ENCODE measurements around the gene SPARC.

The SPARC gene

GRCh38 chr5:151631941-151632340 is 54.8 kb downstream of the SPARC start:
- no peak overlapping the region for H3K27ac ChIP-seq
- TF ChIP-seq ZFX (IDR thresholded peaks at IDR 0.05; ENCODE audit: borderline replicate concordance): no peak
- TF ChIP-seq CTCF (IDR thresholded peaks at IDR 0.05): no peak

DNA sequence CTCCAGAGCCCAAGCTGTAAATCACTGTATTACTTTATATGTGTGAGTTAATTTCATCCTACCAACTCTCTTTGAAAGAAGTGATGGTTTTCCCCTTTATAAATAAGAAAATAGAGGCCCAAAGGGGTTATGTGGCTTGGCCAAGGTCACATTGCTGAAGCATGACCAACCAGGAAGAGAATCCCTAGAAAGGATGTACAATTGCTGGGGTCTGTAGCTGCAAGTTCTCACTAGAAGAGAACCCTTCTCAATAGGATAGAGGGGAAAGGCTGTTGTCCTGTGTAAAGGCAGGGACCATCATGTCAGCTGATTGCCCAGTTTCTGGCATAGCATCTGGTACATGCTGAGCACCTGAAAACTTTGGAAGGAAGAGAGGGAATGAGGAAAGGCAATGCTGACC is 56.6 kb downstream of the SPARC start:
- TF ChIP-seq CTCF (IDR thresholded peaks at IDR 0.05): no peak
- TF ChIP-seq ZFX (IDR thresholded peaks at IDR 0.05; ENCODE audit: borderline replicate concordance): no peak

GRCh38 chr5:151628112-151628823 is 58.4 kb downstream of the SPARC start:
- no peak for TF ChIP-seq ZFX (IDR thresholded peaks at IDR 0.05; ENCODE audit: borderline replicate concordance)
- TF ChIP-seq CTCF (IDR thresholded peaks at IDR 0.05): no peak
- H3K27ac ChIP-seq: no peak overlapping the region

More for the DNA sequence above, 56.6 kb downstream of the SPARC start:
- no peak overlapping the region for H3K27ac ChIP-seq

GRCh38 chr5:151627650-151628049 is 59.1 kb downstream of the SPARC start:
- H3K27ac ChIP-seq: no peak overlapping the region
- no peak for TF ChIP-seq ZFX (IDR thresholded peaks at IDR 0.05; ENCODE audit: borderline replicate concordance)
- TF ChIP-seq CTCF (IDR thresholded peaks at IDR 0.05): no peak

DNA sequence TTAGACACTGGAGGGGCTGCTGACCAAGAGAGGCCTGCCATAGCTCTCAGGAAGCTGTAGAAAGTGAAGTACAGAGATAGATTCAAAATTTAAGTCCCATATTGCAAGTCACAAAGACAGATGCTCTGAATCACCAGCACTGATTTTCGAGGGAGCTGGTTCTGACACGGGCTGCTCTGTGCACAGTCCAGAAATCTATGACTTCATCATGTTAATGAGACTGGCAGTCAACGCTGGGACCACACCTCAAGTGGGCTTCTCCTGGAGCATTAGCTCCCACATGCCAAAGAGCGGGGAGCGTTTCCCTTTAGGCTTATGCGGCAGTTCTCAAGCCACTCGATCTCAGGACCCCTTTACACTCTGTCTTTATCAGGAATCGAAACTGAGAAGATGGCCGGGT is 61.4 kb downstream of the SPARC start:
- H3K27ac ChIP-seq: no peak overlapping the region
- TF ChIP-seq ZFX (IDR thresholded peaks at IDR 0.05; ENCODE audit: borderline replicate concordance) (no peak), CTCF (IDR thresholded peaks at IDR 0.05) (no peak)

DNA sequence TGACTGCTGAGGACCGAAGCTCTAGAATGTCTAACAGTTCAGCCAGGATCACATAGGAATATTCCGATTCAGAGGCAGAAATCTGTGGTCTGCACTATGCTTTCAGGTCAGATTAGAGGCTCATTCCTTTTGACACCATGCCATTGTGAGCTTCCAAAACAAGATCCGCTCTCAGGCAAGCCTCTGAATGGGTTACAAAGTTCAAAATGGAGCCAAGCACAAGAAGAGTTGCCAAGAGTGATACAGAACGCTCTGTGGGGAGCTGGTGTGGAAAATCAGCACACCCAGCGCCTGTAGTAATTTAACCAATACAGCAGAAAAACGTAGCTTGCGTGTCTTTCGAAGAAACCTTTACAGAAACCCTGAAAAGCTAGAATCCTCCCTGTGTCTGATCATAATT is 62.2 kb downstream of the SPARC start:
- H3K27ac ChIP-seq: no peak overlapping the region
- TF ChIP-seq CTCF (IDR thresholded peaks at IDR 0.05) (no peak), ZFX (IDR thresholded peaks at IDR 0.05; ENCODE audit: borderline replicate concordance) (no peak)

DNA sequence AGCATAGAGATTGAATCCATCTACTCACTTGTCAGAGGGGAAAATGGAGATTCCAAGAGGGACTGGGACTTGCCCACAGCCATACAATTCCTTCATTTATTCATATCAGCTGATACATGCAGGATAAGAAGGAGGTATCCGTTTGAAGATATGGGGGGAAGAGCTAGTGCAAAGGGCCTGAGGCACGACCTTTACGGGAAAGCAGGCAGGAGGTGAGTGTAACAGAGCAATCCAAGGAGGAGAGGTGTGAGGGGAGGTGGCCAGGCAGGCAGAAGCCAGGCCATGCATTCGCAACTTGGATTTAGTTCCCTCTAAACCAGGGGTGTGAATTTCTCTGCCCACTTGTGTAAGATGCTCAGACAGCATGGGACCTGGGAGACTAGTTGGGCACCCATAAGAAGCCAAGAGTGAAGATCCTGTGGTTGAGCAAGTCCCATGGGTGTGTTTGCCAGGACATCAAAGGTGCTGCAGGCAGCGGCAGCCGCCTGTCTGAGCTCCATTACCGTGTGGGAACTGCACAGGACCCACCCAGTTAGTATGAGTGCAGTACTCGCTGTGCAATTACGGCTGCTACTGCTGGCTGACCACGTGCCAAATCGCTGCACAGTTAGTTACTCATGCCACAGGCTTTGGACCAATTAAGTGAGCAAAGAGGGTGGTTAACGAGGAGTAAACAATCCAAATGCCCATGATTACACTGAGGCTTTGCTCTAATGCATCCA is 64.2 kb downstream of the SPARC start:
- H3K27ac ChIP-seq: no peak overlapping the region
- TF ChIP-seq ZFX (IDR thresholded peaks at IDR 0.05; ENCODE audit: borderline replicate concordance): no peak
- TF ChIP-seq CTCF (IDR thresholded peaks at IDR 0.05): no peak
